Measurements from ENCODE around the gene SEMA4A. TPM values are rescaled to one million over a fixed set of nuclear protein-coding genes. Genes with fewer than 3 reads are reported as not detected.

Gene SEMA4A
- total and polyA plus RNA-seq, 4 donors, result 1.1 to 3.5 (median 1.7) TPM

DNA sequence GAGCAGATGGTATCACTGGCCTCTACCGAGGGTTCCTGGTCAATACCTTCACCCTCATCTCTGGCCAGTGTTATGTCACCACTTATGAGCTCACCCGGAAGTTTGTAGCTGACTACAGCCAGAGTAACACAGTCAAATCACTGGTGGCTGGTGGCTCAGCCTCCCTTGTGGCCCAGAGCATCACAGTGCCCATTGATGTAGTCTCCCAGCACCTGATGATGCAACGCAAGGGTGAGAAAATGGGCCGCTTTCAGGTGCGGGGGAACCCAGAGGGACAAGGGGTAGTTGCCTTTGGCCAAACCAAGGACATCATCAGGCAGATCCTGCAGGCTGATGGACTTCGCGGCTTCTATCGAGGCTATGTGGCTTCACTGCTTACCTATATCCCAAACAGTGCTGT is 46.7 kb downstream of the SEMA4A start:
- TF ChIP-seq FOXA1 (IDR thresholded peaks at IDR 0.05) (no peak), HNF4A (conservative IDR thresholded peaks at IDR 0.05) (no peak), TAF1 (conservative IDR thresholded peaks at IDR 0.05) (no peak), EGR1 (IDR thresholded peaks at IDR 0.05; ENCODE audit: low read depth in 2 of 2) (no peak), YY1 (IDR thresholded peaks at IDR 0.05) (no peak), GABPA (IDR thresholded peaks at IDR 0.05 in 1 of 2, conservative IDR thresholded peaks at IDR 0.05 in 1 of 2) (no peak), RAD21 (IDR thresholded peaks at IDR 0.05) (no peak)
- TF ChIP-seq, protein P1, sequence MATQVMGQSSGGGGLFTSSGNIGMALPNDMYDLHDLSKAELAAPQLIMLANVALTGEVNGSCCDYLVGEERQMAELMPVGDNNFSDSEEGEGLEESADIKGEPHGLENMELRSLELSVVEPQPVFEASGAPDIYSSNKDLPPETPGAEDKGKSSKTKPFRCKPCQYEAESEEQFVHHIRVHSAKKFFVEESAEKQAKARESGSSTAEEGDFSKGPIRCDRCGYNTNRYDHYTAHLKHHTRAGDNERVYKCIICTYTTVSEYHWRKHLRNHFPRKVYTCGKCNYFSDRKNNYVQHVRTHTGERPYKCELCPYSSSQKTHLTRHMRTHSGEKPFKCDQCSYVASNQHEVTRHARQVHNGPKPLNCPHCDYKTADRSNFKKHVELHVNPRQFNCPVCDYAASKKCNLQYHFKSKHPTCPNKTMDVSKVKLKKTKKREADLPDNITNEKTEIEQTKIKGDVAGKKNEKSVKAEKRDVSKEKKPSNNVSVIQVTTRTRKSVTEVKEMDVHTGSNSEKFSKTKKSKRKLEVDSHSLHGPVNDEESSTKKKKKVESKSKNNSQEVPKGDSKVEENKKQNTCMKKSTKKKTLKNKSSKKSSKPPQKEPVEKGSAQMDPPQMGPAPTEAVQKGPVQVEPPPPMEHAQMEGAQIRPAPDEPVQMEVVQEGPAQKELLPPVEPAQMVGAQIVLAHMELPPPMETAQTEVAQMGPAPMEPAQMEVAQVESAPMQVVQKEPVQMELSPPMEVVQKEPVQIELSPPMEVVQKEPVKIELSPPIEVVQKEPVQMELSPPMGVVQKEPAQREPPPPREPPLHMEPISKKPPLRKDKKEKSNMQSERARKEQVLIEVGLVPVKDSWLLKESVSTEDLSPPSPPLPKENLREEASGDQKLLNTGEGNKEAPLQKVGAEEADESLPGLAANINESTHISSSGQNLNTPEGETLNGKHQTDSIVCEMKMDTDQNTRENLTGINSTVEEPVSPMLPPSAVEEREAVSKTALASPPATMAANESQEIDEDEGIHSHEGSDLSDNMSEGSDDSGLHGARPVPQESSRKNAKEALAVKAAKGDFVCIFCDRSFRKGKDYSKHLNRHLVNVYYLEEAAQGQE (IDR thresholded peaks at IDR 0.05), result no peak
- TF ChIP-seq, protein P2, sequence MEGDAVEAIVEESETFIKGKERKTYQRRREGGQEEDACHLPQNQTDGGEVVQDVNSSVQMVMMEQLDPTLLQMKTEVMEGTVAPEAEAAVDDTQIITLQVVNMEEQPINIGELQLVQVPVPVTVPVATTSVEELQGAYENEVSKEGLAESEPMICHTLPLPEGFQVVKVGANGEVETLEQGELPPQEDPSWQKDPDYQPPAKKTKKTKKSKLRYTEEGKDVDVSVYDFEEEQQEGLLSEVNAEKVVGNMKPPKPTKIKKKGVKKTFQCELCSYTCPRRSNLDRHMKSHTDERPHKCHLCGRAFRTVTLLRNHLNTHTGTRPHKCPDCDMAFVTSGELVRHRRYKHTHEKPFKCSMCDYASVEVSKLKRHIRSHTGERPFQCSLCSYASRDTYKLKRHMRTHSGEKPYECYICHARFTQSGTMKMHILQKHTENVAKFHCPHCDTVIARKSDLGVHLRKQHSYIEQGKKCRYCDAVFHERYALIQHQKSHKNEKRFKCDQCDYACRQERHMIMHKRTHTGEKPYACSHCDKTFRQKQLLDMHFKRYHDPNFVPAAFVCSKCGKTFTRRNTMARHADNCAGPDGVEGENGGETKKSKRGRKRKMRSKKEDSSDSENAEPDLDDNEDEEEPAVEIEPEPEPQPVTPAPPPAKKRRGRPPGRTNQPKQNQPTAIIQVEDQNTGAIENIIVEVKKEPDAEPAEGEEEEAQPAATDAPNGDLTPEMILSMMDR (IDR thresholded peaks at IDR 0.05; ENCODE audit: low read depth, low read length, missing input control), result no peak

DNA sequence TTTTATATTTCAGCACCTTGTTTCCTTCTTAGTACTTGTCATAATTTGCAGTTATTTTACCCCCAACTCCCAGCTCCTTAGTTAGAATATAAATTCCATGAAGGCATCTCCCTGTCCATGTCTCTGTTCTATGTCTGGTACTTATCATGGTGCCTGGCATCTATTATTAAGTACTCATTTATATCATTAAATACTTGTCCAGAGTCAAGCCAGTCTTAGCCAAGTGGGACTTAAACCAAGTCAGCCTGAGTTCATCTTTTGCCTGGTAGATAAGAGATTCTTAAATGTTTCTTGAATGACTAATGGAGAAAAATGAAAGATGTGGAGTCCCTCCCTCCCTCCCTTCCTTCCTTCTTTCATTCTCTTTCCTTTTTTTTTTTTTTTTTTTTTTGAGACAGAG is 49.9 kb downstream of the SEMA4A start:
- no peak overlapping the region for H3K9ac ChIP-seq (ENCODE audit: low read depth in 1 of 2, low read length in 2 of 2)
- TF ChIP-seq HNF4A (conservative IDR thresholded peaks at IDR 0.05), result no peak
- TF ChIP-seq RAD21 (IDR thresholded peaks at IDR 0.05), result no peak
- TF ChIP-seq, protein P3, sequence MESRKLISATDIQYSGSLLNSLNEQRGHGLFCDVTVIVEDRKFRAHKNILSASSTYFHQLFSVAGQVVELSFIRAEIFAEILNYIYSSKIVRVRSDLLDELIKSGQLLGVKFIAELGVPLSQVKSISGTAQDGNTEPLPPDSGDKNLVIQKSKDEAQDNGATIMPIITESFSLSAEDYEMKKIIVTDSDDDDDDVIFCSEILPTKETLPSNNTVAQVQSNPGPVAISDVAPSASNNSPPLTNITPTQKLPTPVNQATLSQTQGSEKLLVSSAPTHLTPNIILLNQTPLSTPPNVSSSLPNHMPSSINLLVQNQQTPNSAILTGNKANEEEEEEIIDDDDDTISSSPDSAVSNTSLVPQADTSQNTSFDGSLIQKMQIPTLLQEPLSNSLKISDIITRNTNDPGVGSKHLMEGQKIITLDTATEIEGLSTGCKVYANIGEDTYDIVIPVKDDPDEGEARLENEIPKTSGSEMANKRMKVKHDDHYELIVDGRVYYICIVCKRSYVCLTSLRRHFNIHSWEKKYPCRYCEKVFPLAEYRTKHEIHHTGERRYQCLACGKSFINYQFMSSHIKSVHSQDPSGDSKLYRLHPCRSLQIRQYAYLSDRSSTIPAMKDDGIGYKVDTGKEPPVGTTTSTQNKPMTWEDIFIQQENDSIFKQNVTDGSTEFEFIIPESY (IDR thresholded peaks at IDR 0.05), result no peak
- no peak for TF ChIP-seq TAF1 (conservative IDR thresholded peaks at IDR 0.05)
- no peak for TF ChIP-seq RXRA (IDR thresholded peaks at IDR 0.05)
- TF ChIP-seq SP1 (IDR thresholded peaks at IDR 0.05), result no peak
- H3K4me1 ChIP-seq (ENCODE audit: control insufficient read depth in 4 of 4, insufficient read depth in 4 of 4, low read length in 3 of 4), result peaks cover under 1 to 35% (median 22%) of the 10 kb centered on the region in 4 donors
- H3K4me3 ChIP-seq (ENCODE audit: low read depth in 1 of 3, low read length in 3 of 3), result no peak overlapping the region
- peaks cover 3 to 44% (median 30%) of the 10 kb centered on the region in 4 donors for H3K36me3 ChIP-seq (ENCODE audit: control insufficient read depth in 4 of 4, insufficient read depth in 3 of 4, low read depth in 1 of 4, low read length in 3 of 4)
- H3K27me3 ChIP-seq (ENCODE audit: control insufficient read depth in 4 of 4, insufficient read depth in 4 of 4, low read length in 3 of 4), result no peaks in the 10 kb centered on the region
- DNase-seq (ENCODE audit: low spot score), result no peak
- no peak overlapping the region for H3K27ac ChIP-seq (ENCODE audit: low read depth in 1 of 2, low read length in 2 of 2)
- H3K9me3 ChIP-seq (ENCODE audit: control insufficient read depth in 4 of 4, low read length in 3 of 4), result no peaks in the 10 kb centered on the region

More for the DNA sequence above, 46.7 kb downstream of the SEMA4A start:
- Histone ChIP-seq H3K4me1 (ENCODE audit: control insufficient read depth in 4 of 4, insufficient read depth in 4 of 4, low read length in 3 of 4) (peaks cover 13 to 65% (median 51%) of the 10 kb centered on the region in 4 donors), H3K9me3 (ENCODE audit: control insufficient read depth in 4 of 4, low read length in 3 of 4) (no peaks in the 10 kb centered on the region), H3K36me3 (ENCODE audit: control insufficient read depth in 4 of 4, insufficient read depth in 3 of 4, low read depth in 1 of 4, low read length in 3 of 4) (peaks cover 2 to 26% (median 13%) of the 10 kb centered on the region in 4 donors), H3K4me3 (ENCODE audit: low read depth in 1 of 3, low read length in 3 of 3) (no peak overlapping the region), H3K9ac (ENCODE audit: low read depth in 1 of 2, low read length in 2 of 2) (no peak overlapping the region), H3K27me3 (ENCODE audit: control insufficient read depth in 4 of 4, insufficient read depth in 4 of 4, low read length in 3 of 4) (no peaks in the 10 kb centered on the region), H3K27ac (ENCODE audit: low read depth in 1 of 2, low read length in 2 of 2) (no peak overlapping the region)
- DNase-seq (ENCODE audit: low spot score), result no peak
- WGBS, result 92% methylated on average over 8 of the region's 8 CpGs
